Measurements from ENCODE around the gene UBR1.
"Not testable (repeated sequence)": the region's sequence is repeated elsewhere in the genome, so short reads cannot be mapped to it uniquely, and the experiment has no call there.

The UBR1 gene

GRCh38 chr15:43046484-43046883 lies 59.4 kb downstream of the UBR1 start:
- DNase-seq = no peak

GRCh38 chr15:43042885-43043284 lies 63.0 kb downstream of the UBR1 start:
- DNase-seq = no peak

GRCh38 chr15:43041085-43041484 lies 64.8 kb downstream of the UBR1 start:
- DNase-seq = not testable (repeated sequence)

- not testable (repeated sequence) for DNase-seq
These were observed 70.6 kb downstream of the UBR1 start for GRCh38 chr15:43035240-43035639.

GRCh38 chr15:43029476-43029875 lies 76.4 kb downstream of the UBR1 start:
- DNase-seq = no peak

GRCh38 chr15:43025150-43025549 lies 80.7 kb downstream of the UBR1 start:
- no peak for DNase-seq

- DNase-seq = not testable (repeated sequence)
These were observed 91.2 kb downstream of the UBR1 start for GRCh38 chr15:43014671-43015070.

- no peak for DNase-seq
These were observed 96.6 kb downstream of the UBR1 start for GRCh38 chr15:43009206-43009605.

GRCh38 chr15:43008150-43008549 lies 97.7 kb downstream of the UBR1 start:
- no peak for DNase-seq

- no peak for DNase-seq
These were observed 98.3 kb downstream of the UBR1 start for GRCh38 chr15:43007551-43007950.

- DNase-seq = no peak
These were observed 98.8 kb downstream of the UBR1 start for GRCh38 chr15:43006991-43007390.

- DNase-seq = not testable (repeated sequence)
These were observed 100.8 kb downstream of the UBR1 start for GRCh38 chr15:43004886-43005595.

- DNase-seq = no peak
These were observed 106.5 kb downstream of the UBR1 start for GRCh38 chr15:42999201-42999779.

- DNase-seq = no peak
These were observed 109.0 kb downstream of the UBR1 start for GRCh38 chr15:42996871-42997270.

- DNase-seq = no peak
These were observed 111.3 kb downstream of the UBR1 start for GRCh38 chr15:42994546-42994945.

- DNase-seq = no peak
These were observed 113.2 kb downstream of the UBR1 start for GRCh38 chr15:42992626-42993025.

- no peak for DNase-seq
These were observed 119.0 kb downstream of the UBR1 start for GRCh38 chr15:42986693-42987342.

- no peak for DNase-seq
These were observed 121.3 kb downstream of the UBR1 start for GRCh38 chr15:42984493-42985034.

- DNase-seq = not testable (repeated sequence)
These were observed 126.7 kb downstream of the UBR1 start for GRCh38 chr15:42979113-42979512.

GRCh38 chr15:42974202-42974862 lies 131.5 kb downstream of the UBR1 start:
- DNase-seq = no peak

- DNase-seq = no peak
These were observed 132.7 kb downstream of the UBR1 start for GRCh38 chr15:42973114-42973513.

GRCh38 chr15:42971830-42972229 lies 134.0 kb downstream of the UBR1 start:
- no peak for DNase-seq

- DNase-seq = no peak
These were observed 141.4 kb downstream of the UBR1 start for GRCh38 chr15:42964476-42964875.
